GM21360 (cell line): ENCODE results near the gene C1QTNF7.

Experiments used
- ATAC-seq: cut with Tn5 transposase; IDR thresholded peaks from one replicate; pipeline ENCODE4 v1.9.1; 2021; ENCODE audit warnings: mild to moderate bottlenecking, moderate library complexity; ENCODE audit not compliant: unreplicated experiment

Gene C1QTNF7

GRCh38 chr4:15427701-15428100 is at the start of gene C1QTNF7:
TSS of gene C1QTNF7 (plus strand) at chr4:15428033. CDS start at chr4:15435744, 7,711 bp downstream.
- ATAC-seq: no peak

GRCh38 chr4:15378062-15378461 is 49.8 kb upstream of the C1QTNF7 start:
- no peak for ATAC-seq

- ATAC-seq: no peak
Measured at GRCh38 chr4:15378493-15378892, 49.3 kb upstream of the C1QTNF7 start.

- ATAC-seq: no peak
Measured at GRCh38 chr4:15381806-15382338, 46.0 kb upstream of the C1QTNF7 start.

- ATAC-seq: no peak
Measured at GRCh38 chr4:15382669-15383273, 45.1 kb upstream of the C1QTNF7 start.

- no peak for ATAC-seq
Measured at GRCh38 chr4:15385515-15385914, 42.3 kb upstream of the C1QTNF7 start.

- ATAC-seq: no peak
Measured at GRCh38 chr4:15385928-15386327, 41.9 kb upstream of the C1QTNF7 start.

GRCh38 chr4:15390494-15390893 is 37.3 kb upstream of the C1QTNF7 start:
- no peak for ATAC-seq

- ATAC-seq: no peak
Measured at GRCh38 chr4:15392053-15392805, 35.6 kb upstream of the C1QTNF7 start.

- no peak for ATAC-seq
Measured at GRCh38 chr4:15395311-15395710, 32.5 kb upstream of the C1QTNF7 start.

- peak; percentile 78 for ATAC-seq
Measured at GRCh38 chr4:15396157-15396800, 31.6 kb upstream of the C1QTNF7 start.

- ATAC-seq: no peak
Measured at GRCh38 chr4:15398001-15398400, 29.8 kb upstream of the C1QTNF7 start.

GRCh38 chr4:15398732-15399131 is 29.1 kb upstream of the C1QTNF7 start:
- no peak for ATAC-seq

- ATAC-seq: no peak
Measured at GRCh38 chr4:15400226-15400625, 27.6 kb upstream of the C1QTNF7 start.

GRCh38 chr4:15400981-15401671 is 26.7 kb upstream of the C1QTNF7 start:
- ATAC-seq: peak; percentile 73

- ATAC-seq: no peak
Measured at GRCh38 chr4:15402146-15402545, 25.7 kb upstream of the C1QTNF7 start.

GRCh38 chr4:15402974-15403373 is 24.9 kb upstream of the C1QTNF7 start:
- ATAC-seq: no peak

GRCh38 chr4:15405018-15405417 is 22.8 kb upstream of the C1QTNF7 start:
- no peak for ATAC-seq

GRCh38 chr4:15410750-15411149 is 17.1 kb upstream of the C1QTNF7 start:
- ATAC-seq: peak; percentile 53

GRCh38 chr4:15412461-15412860 is 15.4 kb upstream of the C1QTNF7 start:
- ATAC-seq: no peak

GRCh38 chr4:15413010-15413622 is 14.7 kb upstream of the C1QTNF7 start:
- ATAC-seq: no peak
